OCI-LY3 (cell line): Measurements from ENCODE around the gene ZEB1.

ENCODE experiments used
- H2AFZ ChIP-seq: fragments of 200-600, 300-600 bp; shearing (Covaris generic); 2 replicates; pipeline ENCODE4 v1.6.0; 2014; ENCODE audit warnings: antibody characterized with exemption, low read depth, low read length
- H3K27ac ChIP-seq: fragments of 200-600, 300-600 bp; sonication (generic); 2 replicates; pipeline ENCODE4 v1.5.1; 2014; ENCODE audit warnings: mild to moderate bottlenecking, low read length, moderate library complexity, mixed read lengths
- H3K27me3 ChIP-seq: fragments of 200-600, 300-600 bp; sonication (generic); 2 replicates; pipeline ENCODE4 v1.6.1; 2014; ENCODE audit warnings: low read depth, low read length, mixed read lengths
- H3K36me3 ChIP-seq: fragments of 200-600, 300-600 bp; sonication (generic); replicated peaks from 2 replicates; pipeline ENCODE3; 2014; ENCODE audit warnings: low read depth, low read length, mixed read lengths
- H3K4me1 ChIP-seq: fragments of 300-600, 200-600 bp; sonication (generic); 2 replicates; pipeline ENCODE4 v1.6.1; 2014; ENCODE audit warnings: low read length, mixed read lengths
- H3K4me2 ChIP-seq: fragments of 200-600, 300-600 bp; sonication (generic); 2 replicates; pipeline ENCODE4 v1.6.1; 2014; ENCODE audit warnings: low read length, mixed read lengths
- H3K4me3 ChIP-seq: fragments of 300-600, 200-600 bp; sonication (generic); 2 replicates; pipeline ENCODE4 v1.5.1; 2014; ENCODE audit warnings: antibody characterized with exemption, mild to moderate bottlenecking, low read length, moderate library complexity
- H3K79me2 ChIP-seq: fragments of 300-600, 200-600 bp; shearing (Covaris generic); 2 replicates; pipeline ENCODE4 v1.6.1; 2014; ENCODE audit warnings: mild to moderate bottlenecking, low read length, mixed read lengths
- H3K9ac ChIP-seq: fragments of 300-600, 200-600 bp; shearing (Covaris generic); 2 replicates; pipeline ENCODE4 v1.6.0; 2014; ENCODE audit warnings: mild to moderate bottlenecking, low read length, moderate library complexity
- H3K9me3 ChIP-seq: fragments of 200-600, 300-600 bp; shearing (Covaris generic); 2 replicates; pipeline ENCODE4 v1.6.1; 2014; ENCODE audit warnings: low read length, mixed read lengths; ENCODE audit not compliant: insufficient read depth
- H4K20me1 ChIP-seq: fragments of 200-600, 300-600 bp; sonication (generic); 2 replicates; pipeline ENCODE4 v1.6.1; 2016; ENCODE audit warnings: low read length, mixed read lengths; ENCODE audit not compliant: insufficient read depth
- CTCF ChIP-seq: fragments of 200-600, 300-600 bp; sonication (generic); IDR thresholded peaks from 2 replicates; pipeline ENCODE4 v1.5.1; 2014; ENCODE audit warnings: antibody characterized with exemption, low read length, low read depth
- EZH2phosphoT487 ChIP-seq: fragments of 200-600 bp; shearing (Covaris generic); IDR thresholded peaks from 2 replicates; pipeline ENCODE4 v1.6.1; 2018; ENCODE audit warnings: antibody characterized with exemption, mixed run types, low read depth

ZEB1 gene

GRCh38 chr10:31520986-31521831 lies 202.2 kb downstream of the ZEB1 start:
- Histone ChIP-seq H3K9ac (no peak overlapping the region), H3K9me3 (no peaks in the 10 kb centered on the region), H3K36me3 (peaks cover 19% of the 10 kb centered on the region), H3K4me2 (no peak overlapping the region), H3K4me1 (no peaks in the 10 kb centered on the region), H3K79me2 (no peaks in the 10 kb centered on the region), H3K27me3 (no peaks in the 10 kb centered on the region), H3K27ac (no peak overlapping the region), H4K20me1 (no peaks in the 10 kb centered on the region), H3K4me3 (no peak overlapping the region), H2AFZ (no peak overlapping the region)
- TF ChIP-seq EZH2phosphoT487: no peak
- no peak for TF ChIP-seq CTCF

GRCh38 chr10:31522820-31523219 lies 203.8 kb downstream of the ZEB1 start:
- H3K4me3 ChIP-seq: no peak overlapping the region
- no peak overlapping the region for H3K9ac ChIP-seq
- no peaks in the 10 kb centered on the region for H3K79me2 ChIP-seq
- no peaks in the 10 kb centered on the region for H3K27me3 ChIP-seq
- H3K4me2 ChIP-seq: no peak overlapping the region
- no peaks in the 10 kb centered on the region for H3K9me3 ChIP-seq
- H3K27ac ChIP-seq: no peak overlapping the region
- H4K20me1 ChIP-seq: no peaks in the 10 kb centered on the region
- no peaks in the 10 kb centered on the region for H3K4me1 ChIP-seq
- no peak overlapping the region for H2AFZ ChIP-seq
- no peak for TF ChIP-seq CTCF
- no peak for TF ChIP-seq EZH2phosphoT487
- H3K36me3 ChIP-seq: peaks cover 28% of the 10 kb centered on the region

GRCh38 chr10:31524460-31524859 lies 205.4 kb downstream of the ZEB1 start:
- Histone ChIP-seq H3K27ac (no peak overlapping the region), H4K20me1 (no peaks in the 10 kb centered on the region), H3K36me3 (peaks cover 33% of the 10 kb centered on the region), H3K9me3 (no peaks in the 10 kb centered on the region), H3K4me1 (no peaks in the 10 kb centered on the region), H3K9ac (no peak overlapping the region), H3K27me3 (no peaks in the 10 kb centered on the region), H3K79me2 (no peaks in the 10 kb centered on the region), H3K4me2 (no peak overlapping the region), H2AFZ (no peak overlapping the region), H3K4me3 (no peak overlapping the region)
- TF ChIP-seq CTCF: no peak
- no peak for TF ChIP-seq EZH2phosphoT487

GRCh38 chr10:31526178-31526577 lies 207.2 kb downstream of the ZEB1 start:
- no peak overlapping the region for H3K9ac ChIP-seq
- no peak overlapping the region for H2AFZ ChIP-seq
- H3K4me3 ChIP-seq: no peak overlapping the region
- H3K4me1 ChIP-seq: no peaks in the 10 kb centered on the region
- TF ChIP-seq CTCF (no peak), EZH2phosphoT487 (no peak)
- H3K36me3 ChIP-seq: peaks cover 23% of the 10 kb centered on the region
- H3K4me2 ChIP-seq: no peak overlapping the region
- H4K20me1 ChIP-seq: no peaks in the 10 kb centered on the region
- H3K27me3 ChIP-seq: no peaks in the 10 kb centered on the region
- no peaks in the 10 kb centered on the region for H3K9me3 ChIP-seq
- H3K79me2 ChIP-seq: no peaks in the 10 kb centered on the region
- H3K27ac ChIP-seq: no peak overlapping the region
